Common myeloid progenitor, CD34-positive (primary cell): ENCODE measurements around the gene AFG3L2.
"Not testable (repeated sequence)": the region's sequence is repeated elsewhere in the genome, so short reads cannot be mapped to it uniquely, and the experiment has no call there.

Experiments used
- CTCF ChIA-PET: fragments of 350-600 bp; sonication (Branson Sonifier 250); formaldehyde crosslinking; loops from one replicate; lab custom pipeline; 2021; ENCODE audit warnings: antibody characterized with exemption; lab: Charles Lee
- POLR2A ChIA-PET: fragments of 350-600 bp; sonication (Branson Sonifier 250); formaldehyde crosslinking; loops from one replicate; lab custom pipeline; 2021; ENCODE audit warnings: antibody characterized with exemption; lab: Charles Lee
- DNase-seq, 3 donors: peaks; one replicate each; pipeline versions ENCODE4 v3.0.0 to v3.0.0-alpha.2; 2013
- H3K27ac ChIP-seq, 2 experiments: 1 replicate in 1 of 2; 2 replicates in 1 of 2; pipeline ENCODE4 v1.7.0; 2013; ENCODE audit warnings: inconsistent platforms in 2 of 2, low read length in 2 of 2, mild to moderate bottlenecking in 2 of 2, low read depth in 1 of 2, moderate library complexity in 1 of 2; ENCODE audit not compliant: severe bottlenecking in 2 of 2, insufficient read depth in 1 of 2, poor library complexity in 1 of 2
- H3K27me3 ChIP-seq, 5 experiments: replicated peaks in 2 of 5; 1 replicate in 3 of 5; 2 replicates in 2 of 5; pipeline versions ENCODE4 v1.6.1 to v1.7.0; 2013; ENCODE audit warnings: low read length in 4 of 5, mild to moderate bottlenecking in 2 of 5, moderate library complexity in 2 of 5, inconsistent platforms in 1 of 5; ENCODE audit not compliant: insufficient read depth in 5 of 5, control insufficient read depth in 4 of 5
- H3K36me3 ChIP-seq, 4 experiments: 1 replicate in 2 of 4; 2 replicates in 2 of 4; pipeline versions ENCODE4 v1.6.1 to v1.7.0; 2013; ENCODE audit warnings: low read length in 3 of 4, control low read depth in 1 of 4, mild to moderate bottlenecking in 1 of 4; ENCODE audit not compliant: control insufficient read depth in 4 of 4, insufficient read depth in 4 of 4
- H3K4me1 ChIP-seq, 4 experiments: 1 replicate in 3 of 4; 2 replicates in 1 of 4; pipeline versions ENCODE4 v1.6.1 to v1.7.1; 2013; ENCODE audit warnings: low read length in 3 of 4, mild to moderate bottlenecking in 3 of 4, control low read depth in 1 of 4, inconsistent platforms in 1 of 4, moderate library complexity in 1 of 4; ENCODE audit not compliant: control insufficient read depth in 4 of 4, insufficient read depth in 4 of 4; ENCODE audit errors: control extremely low read depth in 1 of 4
- H3K4me3 ChIP-seq, 7 experiments: 1 replicate in 4 of 7; 2 replicates in 3 of 7; pipeline versions ENCODE4 v1.5.1 to v1.7.0; 2013; ENCODE audit warnings: mild to moderate bottlenecking in 7 of 7, low read length in 6 of 7, moderate library complexity in 6 of 7, inconsistent platforms in 2 of 7, low read depth in 2 of 7, control low read depth in 1 of 7; ENCODE audit not compliant: insufficient read depth in 4 of 7, control insufficient read depth in 1 of 7; ENCODE audit errors: extremely low read depth in 1 of 7
- H3K9me3 ChIP-seq, 5 experiments: 1 replicate in 4 of 5; 2 replicates in 1 of 5; pipeline versions ENCODE4 v1.6.1 to v1.7.1; 2013; ENCODE audit warnings: low read length in 4 of 5, mild to moderate bottlenecking in 2 of 5, inconsistent platforms in 1 of 5, low read depth in 1 of 5, moderate library complexity in 1 of 5; ENCODE audit not compliant: control insufficient read depth in 4 of 5, insufficient read depth in 2 of 5; ENCODE audit errors: control extremely low read depth in 1 of 5
- WGBS: methylation state at CpG from one replicate; pipeline ENCODE4 v1.1.5; 2013; ENCODE audit not compliant: insufficient coverage; 5-methylcytosine and 5-hydroxymethylcytosine counted together

The AFG3L2 gene

DNA sequence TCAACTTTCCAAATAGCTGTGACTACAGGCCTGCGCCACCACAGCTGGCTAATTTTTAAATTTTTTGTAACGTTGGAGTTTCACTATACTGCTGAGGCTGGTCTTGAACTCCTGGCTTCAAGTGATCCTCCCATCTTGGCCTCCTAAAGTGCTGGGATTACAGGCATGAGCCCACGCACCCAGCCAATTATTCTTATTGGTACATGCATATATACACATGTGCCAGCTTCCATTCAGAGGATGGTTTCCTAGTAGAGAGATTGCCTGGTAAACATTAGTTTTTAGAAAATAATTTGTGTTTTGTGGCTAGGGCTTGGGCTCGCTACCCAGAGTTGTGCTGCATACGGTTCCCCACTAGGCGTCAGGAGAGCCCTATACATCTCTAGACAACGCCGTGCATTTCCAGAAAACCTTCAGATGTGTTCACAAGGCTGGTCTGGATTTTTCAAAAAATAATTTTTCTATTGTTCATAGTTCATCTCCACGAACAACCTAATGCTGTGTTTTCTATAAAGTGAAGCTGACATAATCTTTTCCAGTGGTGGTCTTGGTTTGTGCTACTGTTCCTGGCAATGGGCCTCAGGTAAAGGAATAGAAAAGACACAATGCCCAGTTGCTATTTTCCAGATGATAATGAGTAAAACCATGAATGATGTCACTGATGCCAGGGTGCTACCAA is 14.6 kb upstream of the AFG3L2 start:
- ChIA-PET CTCF (interaction anchor here (0.6 to 7.5 kb wide), 25 partner anchors 9 to 543 kb away, joined by 3 to 111 read pairs (median 4); partner anchors contain the start of genes AFG3L2 and PRELID3A), POLR2A (interaction anchor here (0.6 kb wide), 1 partner anchor 23 kb away, joined by 3 read pairs; no protein-coding TSS in a partner anchor)
- DNase-seq, result peak; percentile 52 to 81 (median 74)

DNA sequence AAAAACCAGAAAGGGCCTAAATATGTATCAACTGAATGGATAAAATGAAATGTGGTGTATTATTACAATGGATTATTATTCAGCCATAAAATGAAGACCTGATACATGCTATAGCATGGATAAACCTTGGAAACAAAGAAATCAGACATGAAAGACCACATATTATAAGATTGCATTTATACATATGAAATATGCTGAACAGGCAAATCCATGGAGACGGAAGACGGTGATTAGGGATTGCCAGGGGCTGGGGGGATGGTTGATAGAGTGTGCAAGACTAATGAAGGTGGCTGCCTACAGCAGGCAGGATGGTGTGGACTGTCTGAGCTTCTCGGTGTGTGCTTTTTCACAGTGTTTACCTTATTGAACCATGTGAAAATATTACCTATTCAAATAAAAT is 11.4 kb upstream of the AFG3L2 start:
- H3K9me3 ChIP-seq, result no peaks in the 10 kb centered on the region
- no peaks in the 10 kb centered on the region for H3K27me3 ChIP-seq
- DNase-seq, result no peak
- no peak overlapping the region for H3K4me3 ChIP-seq
- no peaks in the 10 kb centered on the region for H3K36me3 ChIP-seq
- POLR2A ChIA-PET, result no interaction called here
- peaks cover 0 to 1% (median 0%) of the 10 kb centered on the region in 4 experiments for H3K4me1 ChIP-seq
- CTCF ChIA-PET, result no interaction called here
- no peak overlapping the region for H3K27ac ChIP-seq
- 90% methylated on average over 2 of the region's 3 CpGs for WGBS

More for the DNA sequence above, 14.6 kb upstream of the AFG3L2 start:
- Histone ChIP-seq H3K9me3 (no peaks in the 10 kb centered on the region), H3K4me3 (no peak overlapping the region), H3K36me3 (no peaks in the 10 kb centered on the region), H3K4me1 (peaks cover 0 to 4% (median 0%) of the 10 kb centered on the region in 4 experiments), H3K27me3 (no peaks in the 10 kb centered on the region), H3K27ac (no peak overlapping the region)
- WGBS, result 21% methylated on average over 3 of the region's 9 CpGs

DNA sequence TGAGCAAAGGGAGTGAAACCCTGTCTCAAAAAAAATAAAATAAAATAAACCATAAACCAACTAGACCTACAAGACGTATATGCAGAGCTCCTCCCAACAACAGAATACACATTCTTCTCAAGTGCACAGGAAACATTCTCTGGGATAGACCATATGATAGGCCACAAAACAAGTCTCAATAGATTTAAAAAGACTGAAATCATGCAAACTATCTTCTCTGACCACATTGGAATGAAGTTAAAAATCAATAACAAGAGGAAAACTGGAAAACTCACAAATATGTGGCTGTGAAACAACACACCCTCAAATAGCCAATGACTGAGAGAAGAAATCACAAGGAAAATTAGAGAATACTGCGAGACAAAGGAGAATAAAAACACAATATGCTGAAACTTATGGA is 7.2 kb upstream of the AFG3L2 start:
- H3K36me3 ChIP-seq, result no peaks in the 10 kb centered on the region
- no peak overlapping the region for H3K27ac ChIP-seq
- no peaks in the 10 kb centered on the region for H3K27me3 ChIP-seq
- WGBS, result 83% methylated on average over 1 of the region's 2 CpGs
- ChIA-PET POLR2A (no interaction called here), CTCF (interaction anchor here (1.3 to 3.3 kb wide), 2 partner anchors 10 to 275 kb away, joined by 4 to 21 read pairs; no protein-coding TSS in a partner anchor)
- H3K9me3 ChIP-seq, result no peaks in the 10 kb centered on the region
- H3K4me1 ChIP-seq, result no peaks in the 10 kb centered on the region
- no peak overlapping the region for H3K4me3 ChIP-seq
- DNase-seq, result no peak

DNA sequence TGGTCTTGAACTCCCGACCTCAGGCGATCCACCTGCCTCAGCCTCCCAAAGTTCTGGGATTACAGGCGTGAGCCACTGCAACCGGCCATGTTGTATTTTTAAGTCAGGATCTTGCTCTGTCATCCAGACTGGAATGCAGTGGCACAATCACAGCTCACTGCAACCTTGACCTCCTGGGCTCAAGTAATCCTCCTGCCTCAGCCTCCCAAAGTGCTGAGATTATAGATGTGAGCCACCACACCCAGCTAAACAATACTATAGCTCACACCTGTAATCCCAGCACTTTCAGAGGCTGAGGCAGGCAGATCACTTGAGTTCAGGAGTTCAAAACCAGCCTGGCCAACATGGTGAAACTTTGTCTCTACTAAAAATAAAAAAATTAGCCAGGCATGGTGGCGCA is 6.7 kb upstream of the AFG3L2 start:
- not testable (repeated sequence) for H3K4me3 ChIP-seq, DNase-seq, H3K27ac ChIP-seq, H3K36me3 ChIP-seq, H3K9me3 ChIP-seq, H3K27me3 ChIP-seq, H3K4me1 ChIP-seq
- ChIA-PET POLR2A (interaction anchor here (0.6 kb wide), 1 partner anchor 250 kb away, joined by 5 read pairs; no protein-coding TSS in a partner anchor), CTCF (interaction anchor here (1.3 to 3.3 kb wide), 3 partner anchors 8 to 39 kb away, joined by 4 to 21 read pairs (median 8); no protein-coding TSS in a partner anchor)
- 79% methylated on average over 4 of the region's 5 CpGs for WGBS

DNA sequence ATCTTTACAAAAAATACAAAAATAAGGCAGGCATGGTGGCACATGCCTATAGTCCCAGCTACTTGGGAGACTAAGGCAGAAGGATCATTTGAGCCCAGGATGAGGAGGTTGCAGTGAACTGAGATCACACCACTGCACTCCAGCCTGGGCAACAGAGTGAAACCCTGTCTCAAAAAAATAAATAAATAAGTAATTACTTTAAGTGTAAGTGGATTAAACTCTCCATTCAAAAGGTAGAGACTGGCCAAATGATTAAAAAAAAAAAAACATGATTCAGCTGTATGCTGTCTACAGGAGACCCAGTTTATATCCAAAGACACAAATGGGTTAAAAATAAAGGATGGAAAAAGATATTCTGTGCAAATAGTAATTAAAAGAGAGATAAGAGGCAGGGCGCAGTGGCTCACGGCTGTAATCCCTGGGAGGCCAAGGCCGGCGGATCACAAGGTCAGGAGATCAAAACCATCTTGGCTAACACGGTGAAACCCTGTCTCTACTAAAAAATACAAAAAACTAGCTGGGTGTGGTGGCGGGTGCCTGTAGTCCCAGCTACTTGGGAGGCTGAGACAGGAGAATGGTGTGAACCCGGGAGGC is 5.3 kb upstream of the AFG3L2 start:
- H3K27me3 ChIP-seq, H3K9me3 ChIP-seq, POLR2A ChIA-PET, H3K4me3 ChIP-seq, H3K4me1 ChIP-seq, H3K36me3 ChIP-seq, DNase-seq, H3K27ac ChIP-seq: not testable (repeated sequence)
- CTCF ChIA-PET, result interaction anchor here (1.1 to 2.2 kb wide), 3 partner anchors 9 to 148 kb away, joined by 3 to 8 read pairs (median 4); no protein-coding TSS in a partner anchor
- WGBS, result no CpG with 5 or more reads among the region's 7 CpGs

DNA sequence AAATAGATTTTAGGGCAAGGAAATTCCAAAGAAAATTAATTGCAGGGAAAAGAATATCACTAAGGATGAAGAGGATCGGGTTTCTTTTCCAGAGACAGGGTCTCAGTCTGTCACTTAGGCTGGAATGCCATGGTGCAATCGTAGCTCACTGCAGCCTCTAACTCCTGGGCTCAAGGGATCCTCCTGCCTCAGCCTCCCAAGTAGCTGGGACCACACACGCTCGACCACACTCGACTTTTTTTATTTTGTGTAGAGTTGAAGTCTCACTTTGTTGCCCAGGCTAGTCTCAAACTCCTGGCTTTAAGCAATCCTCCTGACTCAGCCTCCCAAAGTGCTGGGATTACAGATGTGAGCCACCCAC is 1.2 kb upstream of the AFG3L2 start:
- Histone ChIP-seq H3K4me3 (peak overlapping the region; percentile 60 to 98 (median 87)), H3K4me1 (peaks cover 3 to 32% (median 22%) of the 10 kb centered on the region in 4 experiments), H3K27ac (peak overlapping the region in 1 of 2 experiments; percentile 85)
- DNase-seq, H3K9me3 ChIP-seq, H3K27me3 ChIP-seq, H3K36me3 ChIP-seq, POLR2A ChIA-PET: not testable (repeated sequence)
- CTCF ChIA-PET, result interaction anchor here (1.0 to 2.1 kb wide), 2 partner anchors 14 to 29 kb away, joined by 4 to 7 read pairs; partner anchors contain the start of gene PRELID3A
- 75% methylated on average over 5 of the region's 5 CpGs for WGBS
